SHP77 treated with DMSO at 0.1 percent for 48 hours (cell line): ENCODE measurements around the gene PRKAG1.
A peak's percentile ranks its signal among the peaks of the same experiment; 100 is the strongest.

ENCODE experiments used
- DNase-seq: peaks from one replicate; lab custom pipeline; 2025; lab: John Stamatoyannopoulos, UW

PRKAG1 gene

DNA sequence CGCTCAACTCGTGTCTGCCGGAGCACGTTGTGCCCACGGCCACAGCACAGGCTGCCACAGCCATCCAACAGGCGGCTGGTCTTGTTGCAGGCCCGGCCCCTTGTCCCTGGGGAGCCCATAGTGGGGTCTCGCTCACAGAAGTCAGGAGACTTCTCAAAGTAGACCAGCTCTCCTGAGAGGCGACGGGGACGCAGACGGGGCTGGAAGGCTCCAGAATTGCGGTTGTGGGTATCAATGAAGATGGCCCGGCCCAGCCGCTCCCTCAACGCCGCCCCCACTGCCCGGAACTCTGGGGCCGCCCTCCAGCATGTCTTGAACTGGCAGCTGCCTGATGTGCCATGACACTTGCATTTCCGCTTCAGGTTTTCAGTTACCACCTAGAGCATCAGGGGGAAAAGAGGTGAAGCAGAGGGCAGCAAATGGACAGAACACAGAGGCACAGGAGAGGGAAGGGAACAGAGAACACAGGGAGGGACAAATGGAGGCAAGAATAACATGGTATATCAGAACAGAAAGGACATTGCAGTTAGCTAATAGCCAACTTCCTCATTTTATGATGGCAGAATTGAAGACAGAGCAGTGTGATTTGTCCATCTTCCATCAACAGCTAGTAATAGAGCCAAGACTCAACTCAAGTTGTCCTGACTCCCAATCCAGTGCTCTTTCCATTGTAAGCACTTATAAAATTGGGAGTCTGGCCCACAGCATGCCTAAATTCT lies 52.2 kb downstream of the PRKAG1 start:
- DNase-seq = no peak

DNA sequence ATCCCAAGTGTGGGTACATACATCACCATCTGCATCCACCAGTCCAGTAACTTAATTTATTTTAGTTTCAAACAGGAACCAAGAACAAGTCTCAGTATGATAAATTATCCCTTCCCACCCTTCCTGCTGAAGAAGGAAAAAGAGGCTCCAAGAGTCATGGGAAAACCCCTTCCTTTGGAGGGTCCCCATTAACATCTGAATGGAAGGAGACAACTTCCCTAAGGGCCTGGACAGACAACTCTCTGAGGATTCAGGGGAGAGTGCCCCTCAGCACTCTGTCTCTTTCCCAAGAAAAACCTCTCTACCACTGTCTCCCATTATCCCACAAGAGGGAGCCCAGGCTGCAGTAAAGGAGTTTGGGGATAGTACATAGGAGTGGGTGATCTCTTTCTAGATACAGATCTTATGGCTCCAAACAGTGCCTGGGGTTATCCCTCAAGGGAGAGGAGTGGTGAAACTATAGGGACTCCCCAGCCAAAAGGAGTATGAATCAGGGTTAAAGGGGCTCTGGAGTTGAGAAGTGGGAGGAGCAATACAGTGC lies 53.2 kb downstream of the PRKAG1 start:
- DNase-seq = no peak

DNA sequence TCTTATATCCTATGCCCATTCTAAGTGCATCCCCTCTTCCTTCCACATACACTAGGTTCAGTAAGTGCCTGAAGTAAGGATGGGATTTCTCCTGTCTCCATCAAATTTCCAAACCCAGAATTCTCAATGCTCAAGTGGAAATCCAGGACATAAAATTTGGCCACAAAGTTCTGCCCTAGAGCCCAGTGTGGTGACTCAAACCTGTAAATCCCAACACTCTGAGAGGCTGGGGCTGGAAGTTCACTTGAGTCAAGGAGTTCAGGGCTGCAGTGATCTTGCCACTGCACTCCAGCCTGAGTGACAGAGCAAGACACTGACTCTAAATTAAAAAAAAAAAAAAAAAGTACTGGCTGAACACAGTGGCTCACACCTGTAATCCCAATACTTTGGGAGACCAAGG lies 56.8 kb downstream of the PRKAG1 start:
- DNase-seq = no peak

DNA sequence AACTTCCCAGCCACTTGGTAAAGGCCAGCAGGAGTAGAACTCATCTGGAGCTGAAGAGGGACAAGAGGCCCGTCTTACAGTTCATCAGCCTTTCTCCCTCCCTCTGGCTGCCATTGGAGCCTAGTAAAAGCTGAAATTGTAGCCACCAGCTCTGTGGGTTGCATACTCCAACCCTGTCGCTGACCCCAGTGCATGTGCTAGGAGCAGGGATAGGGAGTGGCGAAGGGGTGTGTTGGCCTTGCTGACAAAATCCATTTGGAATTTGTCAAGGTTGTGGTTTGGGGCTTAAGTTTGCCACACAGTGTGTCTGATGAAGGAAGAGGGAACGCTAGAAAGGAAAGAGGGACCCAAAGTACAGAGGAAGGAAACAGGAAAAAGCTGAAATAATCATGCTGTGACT lies 57.2 kb downstream of the PRKAG1 start:
- DNase-seq = no peak

DNA sequence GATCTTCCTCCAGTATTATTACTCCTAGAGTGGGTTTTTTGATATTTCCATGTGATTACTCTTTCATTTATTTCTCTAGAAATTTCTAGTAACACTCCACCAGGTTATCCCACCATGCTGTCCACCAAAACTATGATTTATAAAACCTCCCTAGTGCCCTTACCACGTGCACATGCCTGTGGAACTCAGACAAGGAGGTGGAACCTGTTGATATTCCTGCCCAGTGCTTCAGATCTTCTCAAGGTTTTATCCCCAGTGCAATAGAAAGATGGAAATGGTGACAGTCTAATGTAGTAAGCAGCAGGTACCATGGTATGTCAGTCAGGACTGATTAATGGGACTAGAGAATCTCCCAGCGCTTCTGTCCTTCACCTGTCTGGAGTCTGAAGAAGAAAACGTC lies 57.7 kb downstream of the PRKAG1 start:
- no peak for DNase-seq

DNA sequence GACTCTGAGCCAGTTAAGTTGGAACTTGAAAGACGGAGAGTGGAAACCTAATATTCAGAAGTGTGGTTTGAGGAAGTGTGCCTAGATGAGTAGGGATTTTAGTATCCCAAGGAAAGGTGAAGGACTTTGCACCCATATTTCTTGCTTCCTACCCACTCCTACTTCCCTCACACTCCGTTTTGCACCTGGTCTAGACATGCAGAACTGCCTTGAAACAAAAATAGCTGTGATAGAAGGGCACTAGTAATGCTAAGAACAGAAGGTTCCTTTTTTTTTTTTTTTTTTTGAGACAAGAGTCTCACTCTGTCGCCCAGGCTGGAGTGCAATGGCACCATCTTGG lies 60.6 kb downstream of the PRKAG1 start:
- DNase-seq = no peak

DNA sequence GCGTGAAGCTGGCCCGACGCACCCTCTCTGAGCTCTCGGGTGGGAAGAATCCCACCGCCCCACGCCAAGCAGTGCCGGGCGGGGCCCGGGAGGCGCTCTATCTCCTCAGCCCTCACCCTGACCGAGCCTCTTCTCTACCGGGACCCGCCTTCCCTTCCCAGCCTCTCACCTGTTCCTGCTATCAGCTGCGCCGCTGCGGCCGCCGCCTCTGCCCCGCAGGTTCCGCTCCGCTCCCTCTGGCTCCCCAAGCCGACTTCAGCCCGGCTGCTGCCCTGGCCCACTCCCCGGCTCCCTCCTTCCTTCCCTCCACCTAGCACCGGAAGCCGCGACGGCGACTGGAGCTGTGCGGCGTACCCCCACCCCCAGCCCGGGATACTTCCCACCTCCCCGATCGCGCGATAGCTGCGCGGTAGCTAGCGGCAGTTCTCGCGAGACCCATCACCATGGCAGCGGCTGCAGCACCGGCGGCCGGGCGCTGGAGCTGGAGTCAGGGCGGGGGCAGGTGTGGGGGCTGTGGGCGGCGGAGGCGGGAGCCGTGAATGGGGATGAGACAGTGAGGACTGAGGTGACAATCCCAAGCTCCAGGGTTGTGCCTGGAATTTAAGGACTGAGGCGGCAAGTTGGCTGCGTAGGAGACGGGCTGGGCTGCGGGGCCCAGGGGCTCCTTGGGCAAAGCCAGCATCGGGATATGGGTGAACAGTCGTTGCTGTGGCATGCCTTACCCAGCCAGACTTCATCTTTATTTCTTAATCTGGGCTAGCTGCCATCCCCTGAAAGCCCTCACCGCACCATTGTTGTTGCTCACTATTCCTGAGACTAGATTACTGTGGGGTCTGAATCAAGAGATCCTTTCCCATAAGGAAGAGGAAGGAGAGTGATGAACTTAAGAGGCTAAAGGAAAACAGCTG lies 61.2 kb downstream of the PRKAG1 start, which contains the start of gene ARF3:
ARF3 (minus strand) TSS at position 347 of the 908 bp plus-strand sequence. CDS start 16,392 bp downstream, outside the sequence.
- peak; percentile 67 for DNase-seq

DNA sequence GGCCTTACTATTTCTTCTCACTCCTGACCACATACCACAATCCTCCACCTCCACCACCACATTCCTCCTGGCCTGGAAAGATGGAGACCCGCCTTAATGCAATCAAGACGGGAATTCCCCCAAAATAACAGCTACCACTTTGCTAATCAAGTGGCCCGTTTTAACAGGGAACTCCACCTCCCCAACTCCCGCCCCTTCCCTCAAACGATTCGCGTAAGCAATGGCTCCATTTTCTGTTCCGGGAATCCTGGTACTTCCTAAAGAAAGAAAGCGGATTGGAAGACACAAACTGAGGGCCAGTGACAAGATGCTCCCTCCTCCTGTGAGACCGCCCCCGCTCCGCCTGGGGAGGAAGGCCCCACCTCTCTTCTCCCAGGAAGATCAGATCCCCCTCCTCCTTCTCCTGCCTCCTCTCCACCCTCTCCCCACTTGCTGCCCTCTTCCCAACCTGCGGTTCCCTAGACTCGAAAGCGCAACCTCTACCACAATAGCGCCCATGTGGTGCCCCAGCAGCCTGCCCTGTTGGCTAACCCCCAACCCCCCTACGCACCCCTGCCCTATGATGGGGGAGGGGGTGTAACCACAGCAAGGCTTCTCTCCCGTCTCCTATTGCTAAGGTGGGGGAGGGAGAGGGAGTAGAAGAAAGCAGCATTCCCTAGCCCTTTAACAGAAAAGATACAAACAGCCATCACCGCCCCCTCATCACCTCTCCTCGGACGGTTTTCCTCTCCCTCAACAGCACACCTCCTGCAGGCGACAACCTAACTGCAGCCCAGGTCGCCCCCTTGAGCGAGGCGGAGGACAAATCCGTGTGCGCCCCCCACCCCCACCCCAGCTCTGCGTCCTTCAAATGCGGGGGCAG lies 62.1 kb downstream of the PRKAG1 start:
- no peak for DNase-seq

DNA sequence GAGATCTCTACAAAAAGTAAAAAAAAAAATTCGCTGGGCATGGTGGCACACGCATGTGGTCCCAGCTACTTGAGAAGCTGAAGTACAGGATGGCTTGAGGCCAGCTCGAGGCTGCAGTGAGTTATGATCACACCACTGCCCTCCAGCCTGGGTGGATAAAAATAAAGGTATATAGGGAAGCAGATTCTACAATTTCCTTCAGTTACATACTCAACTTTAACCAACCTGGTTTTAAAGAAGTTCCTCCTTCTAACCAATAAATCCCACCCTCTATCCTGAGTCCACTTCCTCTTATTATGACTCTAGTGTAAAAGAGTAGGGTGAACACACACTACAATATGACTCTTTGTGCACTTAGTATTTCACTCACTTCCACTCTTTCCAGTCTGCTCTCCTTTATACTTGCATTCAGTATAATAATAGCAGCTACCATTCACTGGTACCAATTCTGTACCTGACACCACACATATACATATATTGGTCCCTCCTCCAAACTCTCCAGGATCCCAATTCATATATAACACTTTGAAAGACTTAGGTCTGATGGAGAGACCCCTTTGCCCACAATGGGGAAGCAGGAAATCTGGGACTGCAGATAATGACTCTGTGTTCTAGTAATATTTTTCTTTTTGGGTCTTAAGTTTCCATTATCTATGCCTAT lies 63.6 kb downstream of the PRKAG1 start:
- no peak for DNase-seq

DNA sequence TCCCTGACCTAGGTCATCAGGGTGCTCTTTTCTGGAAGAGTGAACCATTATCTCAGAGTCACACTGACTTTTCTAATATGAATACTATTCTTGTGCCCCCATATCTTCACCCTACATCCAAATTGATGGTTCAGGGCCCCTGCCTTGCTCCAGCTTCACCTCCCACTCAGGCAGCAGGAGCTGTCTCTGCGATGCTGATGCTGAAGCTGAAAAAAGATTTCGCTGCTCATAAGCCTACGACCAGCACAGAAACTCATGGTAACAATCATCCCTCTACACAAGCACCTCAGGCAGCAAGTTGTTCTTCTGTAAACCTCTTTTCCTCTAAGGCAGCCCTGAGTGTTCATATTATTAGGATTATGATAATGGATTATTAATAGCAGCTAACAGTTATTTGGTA lies 64.5 kb downstream of the PRKAG1 start:
- no peak for DNase-seq

DNA sequence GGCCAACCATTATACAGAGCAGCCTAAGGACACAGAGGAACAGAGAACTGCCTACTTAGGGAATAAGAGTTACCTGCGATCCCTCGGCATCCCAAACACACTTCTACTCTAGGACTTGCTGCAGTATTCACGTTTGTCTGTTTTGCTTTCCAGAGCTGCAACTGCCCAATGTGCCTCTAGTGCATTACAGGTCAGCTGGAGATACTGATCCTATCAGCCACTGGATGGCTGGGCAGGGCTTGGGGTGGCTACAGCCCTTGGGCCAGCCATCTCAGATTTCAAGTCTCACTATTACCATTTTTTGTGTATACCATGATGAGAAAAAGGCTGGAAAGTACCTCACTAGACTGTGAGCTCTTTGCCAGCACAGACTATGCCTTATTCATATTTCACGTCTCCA lies 65.9 kb downstream of the PRKAG1 start:
- no peak for DNase-seq
